Head of caudate nucleus (tissue), 42 donors: ENCODE data around the gene DNMT3A.

Source experiments
- DNase-seq, 42 donors: peaks; one replicate each; pipeline versions ENCODE4 v3.0.0 to v3.0.0-alpha.2; 2020 to 2021; ENCODE audit warnings: mixed read lengths in 7 of 42
- intact Hi-C: fragments of 100-400 bp; cut with DNase I; formaldehyde crosslinking; loops from one replicate; pipeline ENCODE4 v1.15.0; 2022

The DNMT3A gene

DNA sequence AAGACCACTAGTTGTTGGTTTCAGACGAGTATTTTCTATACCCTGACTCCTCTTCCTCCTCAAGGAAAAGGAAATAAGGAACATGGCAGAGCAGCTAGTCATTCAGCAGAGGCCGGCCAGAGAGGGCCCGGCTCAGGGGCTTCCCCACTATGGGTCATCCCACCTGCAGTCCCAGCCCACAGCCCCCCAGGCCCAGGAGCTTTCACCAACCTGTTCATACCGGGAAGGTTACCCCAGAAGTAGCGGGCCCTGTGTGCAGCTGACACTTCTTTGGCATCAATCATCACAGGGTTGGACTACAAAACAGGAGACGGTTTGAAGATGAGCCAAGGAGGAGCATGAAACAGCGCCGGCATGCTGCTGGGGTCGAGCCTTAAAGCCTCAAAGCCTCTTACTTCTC, 102.8 kb downstream of the DNMT3A start:
- intact Hi-C loops: no loop called here
- DNase-seq: no peak

- intact Hi-C loops: no loop called here
- DNase-seq: no peak
Measured at GRCh38 chr2:25237764-25238163, 104.0 kb downstream of the DNMT3A start.

GRCh38 chr2:25236736-25237135, 105.0 kb downstream of the DNMT3A start:
- intact Hi-C loops: no loop called here
- no peak for DNase-seq

- intact Hi-C loops: no loop called here
- peak in 13 of 42 donors; percentile 28 to 66 (median 50) for DNase-seq
Measured at GRCh38 chr2:25234738-25235137, 107.0 kb downstream of the DNMT3A start.

DNA sequence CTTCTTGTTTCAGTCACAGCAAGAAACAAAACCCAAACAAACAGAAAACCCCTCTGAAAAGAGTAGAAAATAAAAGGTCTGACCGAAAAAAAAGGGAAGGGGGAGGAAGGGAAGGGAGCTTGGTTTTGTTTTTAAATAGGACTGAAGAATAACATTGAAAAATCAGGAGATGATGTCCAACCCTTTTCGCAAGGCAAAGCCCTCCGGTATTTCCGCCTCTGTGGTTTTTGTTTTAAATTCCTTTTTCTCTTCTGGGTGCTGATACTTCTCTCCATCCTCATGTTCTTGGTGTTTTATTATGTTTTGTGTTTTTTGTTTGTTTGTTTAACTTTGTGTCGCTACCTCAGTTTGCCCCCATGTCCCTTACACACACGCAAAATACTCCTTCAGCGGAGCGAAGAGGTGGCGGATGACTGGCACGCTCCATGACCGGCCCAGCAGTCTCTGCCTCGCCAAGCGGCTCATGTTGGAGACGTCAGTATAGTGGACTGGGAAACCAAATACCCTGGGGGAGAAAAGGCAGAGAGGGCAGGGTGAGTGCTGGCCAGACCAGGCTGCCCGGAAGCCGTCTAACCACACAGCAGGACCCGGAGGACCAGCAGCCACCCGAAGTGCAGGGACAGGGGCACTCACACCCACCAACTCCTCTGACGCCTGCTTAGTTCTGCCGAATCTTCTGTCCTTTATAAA, 107.7 kb downstream of the DNMT3A start:
- intact Hi-C loops: no loop called here
- no peak for DNase-seq

DNA sequence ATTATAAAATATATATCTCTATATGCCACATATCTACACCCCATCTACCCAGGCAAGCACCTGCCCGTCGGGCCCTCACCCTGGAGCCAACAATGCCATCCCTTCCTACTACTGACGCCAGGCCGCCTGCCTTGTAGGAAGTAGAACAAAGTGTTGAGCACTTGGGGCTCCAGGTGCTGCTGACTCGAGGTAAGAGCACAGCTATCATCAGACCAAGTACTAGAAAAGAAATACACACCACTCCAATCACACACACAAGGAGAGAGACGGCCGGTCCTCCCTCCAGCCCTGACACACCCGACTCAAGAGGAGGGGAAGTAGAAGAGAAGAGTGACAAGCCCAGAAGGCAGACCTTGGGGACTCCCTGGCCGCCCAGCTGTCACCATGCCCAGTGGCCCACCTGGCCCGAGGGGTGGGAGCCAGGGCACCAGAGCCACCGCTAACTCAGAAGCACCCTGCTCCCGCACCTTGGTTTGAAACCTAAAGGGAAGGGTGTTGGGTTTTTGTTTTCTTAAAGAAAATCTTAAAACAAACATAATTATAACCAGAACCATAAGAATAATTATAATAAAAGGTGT, 109.4 kb downstream of the DNMT3A start:
- intact Hi-C loops: no loop called here

GRCh38 chr2:25230948-25231311, 110.8 kb downstream of the DNMT3A start:
- DNase-seq: no peak
- intact Hi-C loops: no loop called here

More for the DNA sequence above, 109.4 kb downstream of the DNMT3A start:
- no peak for DNase-seq

DNA sequence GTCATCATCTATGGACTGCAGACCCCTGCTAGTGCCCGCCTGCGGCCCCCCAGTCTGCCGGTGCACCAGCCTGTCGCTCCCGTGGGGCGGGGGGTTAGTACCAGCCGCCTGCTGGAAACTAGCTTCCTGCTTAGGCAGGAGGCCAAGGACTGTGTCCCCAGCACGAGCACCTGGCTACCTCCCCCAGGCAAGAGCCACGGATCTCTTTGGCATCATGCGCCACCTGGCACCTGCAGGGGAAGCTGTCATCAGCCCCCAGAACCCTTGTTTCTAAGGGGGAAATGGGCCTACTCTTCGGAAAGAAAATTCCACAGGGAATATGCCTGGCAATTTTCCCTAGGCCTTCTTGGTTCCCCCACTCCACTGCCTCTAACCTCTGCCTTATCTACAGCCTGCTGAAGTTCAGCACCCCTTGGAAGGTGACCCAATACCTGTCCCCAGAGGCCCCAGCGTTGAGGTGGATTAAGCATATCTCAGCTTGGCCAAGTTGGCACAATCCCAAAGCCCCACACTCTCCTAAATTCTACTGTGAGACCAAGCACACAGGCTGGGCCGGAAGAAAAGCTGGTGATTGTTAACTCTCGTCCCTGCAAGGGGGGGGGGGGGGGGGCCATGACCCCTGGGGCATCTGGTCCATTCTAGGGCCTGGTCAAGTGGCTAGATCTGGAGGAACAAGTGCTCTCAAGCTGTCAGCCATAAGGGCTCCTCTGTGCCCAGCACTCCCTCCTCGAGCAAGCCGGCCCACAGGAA, 111.4 kb downstream of the DNMT3A start:
- intact Hi-C loops: no loop called here

GRCh38 chr2:25229279-25230197, 112.2 kb downstream of the DNMT3A start:
- DNase-seq: peak in 3 of 42 donors; percentile 44 to 74 (median 53)
- intact Hi-C loops: no loop called here

More for the DNA sequence above, 111.4 kb downstream of the DNMT3A start:
- no peak for DNase-seq

DNA sequence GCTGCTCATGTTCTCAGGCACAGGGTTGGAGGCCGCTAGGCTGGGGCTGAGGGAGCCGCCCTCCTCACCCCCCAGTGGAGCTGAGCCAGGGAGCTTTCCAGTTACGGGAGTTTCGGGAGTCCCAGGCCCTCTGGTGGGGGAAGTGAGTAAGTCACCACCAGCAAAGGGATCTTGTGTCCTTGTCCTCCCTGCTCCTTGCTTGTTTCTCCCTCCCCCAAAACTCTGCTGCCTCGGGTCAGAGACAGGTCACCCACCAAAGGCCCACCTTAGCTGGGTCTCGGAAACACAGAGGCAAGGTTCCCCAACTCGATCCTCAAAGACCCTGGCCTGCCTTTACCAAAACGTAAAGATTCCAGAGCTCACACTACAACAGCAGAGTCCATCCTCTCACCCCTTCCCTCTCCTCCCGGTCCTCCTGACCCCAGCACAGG, 112.9 kb downstream of the DNMT3A start:
- DNase-seq: peak; percentile 60 to 91 (median 77)
- intact Hi-C loops: no loop called here

DNA sequence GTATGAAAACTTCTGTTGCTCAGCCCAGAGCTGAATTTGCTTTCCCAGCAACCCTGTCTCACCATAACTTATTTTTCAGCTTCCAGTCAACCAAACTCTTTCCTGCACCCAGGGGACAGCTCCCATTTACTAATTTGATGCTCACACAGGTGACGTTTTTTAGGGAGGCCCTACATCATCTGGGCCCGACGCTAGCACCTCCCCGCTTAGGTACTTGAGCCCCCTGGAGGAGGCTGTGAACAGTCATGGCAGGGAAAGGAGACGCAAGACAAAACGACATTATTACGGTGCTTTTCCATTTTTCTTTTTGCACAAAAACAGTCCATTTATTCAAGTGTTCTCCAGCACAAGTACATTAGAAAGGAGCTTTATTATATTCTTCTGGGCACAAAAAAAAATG, 114.1 kb downstream of the DNMT3A start:
- intact Hi-C loops: no loop called here
- no peak for DNase-seq

DNA sequence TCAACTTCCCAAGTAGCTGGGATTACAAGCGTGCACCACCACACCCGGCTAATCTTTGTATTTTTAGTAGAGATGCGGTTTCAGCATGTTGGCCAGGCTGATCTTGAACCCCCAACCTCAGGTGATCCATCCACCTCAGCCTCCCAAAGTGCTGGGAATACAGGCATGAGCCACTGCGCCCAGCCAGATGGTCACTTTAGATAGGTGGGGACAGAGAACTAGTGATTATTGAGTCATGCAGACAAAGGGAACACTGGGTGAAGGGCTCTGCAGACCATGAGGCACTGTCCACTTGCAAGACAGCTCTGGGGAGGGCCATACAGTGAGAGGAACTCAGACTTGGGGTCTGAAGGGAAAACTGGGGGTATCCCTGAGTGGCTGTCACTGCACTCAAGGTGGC, 114.9 kb downstream of the DNMT3A start:
- DNase-seq: no peak
- intact Hi-C loops: no loop called here

- intact Hi-C loops: no loop called here
- no peak for DNase-seq
Measured at GRCh38 chr2:25222477-25223121, 119.1 kb downstream of the DNMT3A start.

DNA sequence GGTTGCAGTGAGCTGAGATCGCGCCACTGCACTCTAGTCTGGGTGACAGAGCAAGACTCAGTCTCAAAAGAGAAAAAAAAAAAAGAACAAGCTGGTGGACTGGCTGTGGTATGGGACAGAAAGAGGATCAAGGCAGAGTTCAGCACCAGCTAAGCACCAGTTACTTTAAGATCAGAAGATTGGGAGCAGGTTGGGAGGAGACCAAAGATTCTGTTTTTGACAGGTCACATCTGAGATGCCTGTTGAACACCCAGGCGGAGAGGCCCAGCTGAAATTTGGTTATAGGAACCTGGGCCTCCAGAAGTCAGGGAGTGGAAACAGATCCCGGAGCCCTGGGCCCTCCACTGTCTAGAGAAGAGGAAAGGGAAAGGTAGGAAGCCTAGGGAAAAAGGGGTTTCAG, 120.1 kb downstream of the DNMT3A start:
- intact Hi-C loops: no loop called here
- no peak for DNase-seq

- no peak for DNase-seq
Measured at GRCh38 chr2:25220313-25220712, 121.4 kb downstream of the DNMT3A start.

GRCh38 chr2:25219621-25220020, 122.1 kb downstream of the DNMT3A start:
- DNase-seq: no peak
- intact Hi-C loops: no loop called here

More at GRCh38 chr2:25220313-25220712, 121.4 kb downstream of the DNMT3A start:
- intact Hi-C loops: no loop called here

GRCh38 chr2:25218100-25218499, 123.6 kb downstream of the DNMT3A start:
- DNase-seq: no peak
- intact Hi-C loops: no loop called here

DNA sequence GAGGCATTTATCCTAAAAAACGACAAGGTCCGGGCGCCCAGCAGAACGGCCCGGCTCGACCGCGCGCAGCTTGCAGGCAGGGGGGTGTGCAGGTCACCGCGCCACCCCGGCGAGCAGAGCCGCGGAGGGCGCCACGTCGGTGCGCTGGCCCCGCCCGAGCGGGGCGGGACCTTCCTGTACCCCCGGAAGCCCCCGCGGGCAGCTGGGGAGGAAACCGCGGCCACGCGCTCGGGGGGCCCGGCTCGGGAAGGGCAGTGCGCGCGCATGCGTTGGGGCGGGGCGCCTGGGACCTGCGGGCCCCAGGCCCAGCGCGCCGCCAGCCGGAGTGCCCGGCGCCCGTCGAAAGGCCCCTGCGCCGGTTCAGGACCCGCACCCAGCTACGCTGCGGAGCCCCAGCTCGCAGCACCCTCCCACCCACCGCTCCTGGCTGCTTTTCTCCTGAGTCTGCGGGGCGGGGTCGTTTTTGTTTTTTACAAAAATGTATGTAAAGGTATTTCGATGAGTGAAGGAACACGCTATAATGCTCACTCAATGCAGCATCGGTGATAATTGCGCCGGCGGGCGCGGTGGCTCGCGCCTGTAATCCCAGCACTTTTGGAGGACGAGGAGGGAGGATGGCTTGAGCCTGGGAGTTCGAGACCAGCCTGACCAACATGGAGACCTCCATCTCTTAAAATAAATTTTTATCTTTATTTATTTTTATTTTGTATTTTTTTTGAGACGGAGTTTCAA, 125.6 kb downstream of the DNMT3A start:
- peak in 39 of 42 donors; percentile 42 to 83 (median 61) for DNase-seq
- intact Hi-C loops: no loop called here
